Adrenal gland (tissue), 12 donors: ENCODE measurements around the gene EPHB1. TPM values are rescaled to one million over a fixed set of nuclear protein-coding genes. Genes with fewer than 3 reads are reported as not detected.

Experiments used
- DNase-seq, 7 donors: peaks; one replicate each; pipeline ENCODE4 v3.0.0-alpha.2; 2019 to 2020
- H3K27ac ChIP-seq, 5 donors: fragments of 200-600 bp; sonication (generic) in 4 of 5; 1 replicate in 3 of 5; 2 replicates in 2 of 5; pipeline versions ENCODE4 v1.5.1 to v1.8.0; 2016 to 2020; ENCODE audit warnings: mild to moderate bottlenecking in 1 of 5
- H3K27me3 ChIP-seq: fragments of 200-600 bp; 2 replicates; pipeline ENCODE4 v1.8.0; 2021
- H3K36me3 ChIP-seq, 2 donors: fragments of 200-600 bp; replicated peaks in 1 of 2; 1 replicate in 1 of 2; 2 replicates in 1 of 2; pipeline versions ENCODE4 v1.5.1 to v1.8.0; 2018 to 2022
- H3K4me1 ChIP-seq, 2 donors: fragments of 200-600 bp; replicated peaks in 1 of 2; 1 replicate in 1 of 2; 2 replicates in 1 of 2; pipeline versions ENCODE4 v1.5.1 to v1.8.0; 2018 to 2021
- H3K4me3 ChIP-seq, 4 donors: fragments of 200-600 bp; sonication (generic) in 3 of 4; one replicate each; pipeline ENCODE4 v1.5.1; 2016 to 2018
- H3K9me3 ChIP-seq, 3 donors: fragments of 200-600 bp; sonication (generic) in 1 of 3; replicated peaks in 1 of 3; 1 replicate in 2 of 3; 2 replicates in 1 of 3; pipeline versions ENCODE4 v1.5.1 to v1.8.0; 2016 to 2021
- POLR2A ChIP-seq, 2 donors: fragments of 450-650 bp; IDR thresholded peaks; one replicate each; pipeline ENCODE4 v1.6.1; 2017; ENCODE audit warnings: antibody characterized with exemption in 2 of 2, mild to moderate bottlenecking in 2 of 2, moderate library complexity in 1 of 2
- WGBS, 4 donors: extraction: QIAGEN DNeasy Blood & Tissue Kit in 2 of 4; methylation state at CpG; one replicate each; pipeline versions ENCODE4 v1.1.5 to v1.1.7; 2013 to 2017; 5-methylcytosine and 5-hydroxymethylcytosine counted together
- intact Hi-C, 2 donors: fragments of 100-400 bp; cut with DNase I; formaldehyde crosslinking; loops; one replicate each; pipeline versions ENCODE4 v1.14.1 to v1.15.0; 2022 to 2023
- polyA plus RNA-seq, 3 donors: library from polyadenylated mRNA; stranded (reverse); fragments of 200-250 nt in 2 of 3; fragments of 350-450 nt in 1 of 3; fragmentation: Illumina TruSeq in 1 of 3; extraction: RNeasy Lipid Tissue Mini Kit (QIAGEN cat#74804) in 1 of 3; gene quantifications; one replicate each; pipeline ENCODE4 v1.2.3, GENCODE V29; 2013 to 2014
- total RNA-seq, 9 donors: library from RNA; depleted of rRNA in 4 of 9; stranded (reverse); fragments of >200 nt in 4 of 9; fragments of 120-200 nt in 1 of 9; fragmentation: NEBNext Ultra II Directional in 1 of 9; extraction: Animal tissue kit (Norgen Biotek cat#: 25700) in 1 of 9; gene quantifications; one replicate each; pipeline versions ENCODE4 v1.1.0 to v1.2.4, GENCODE V29; 2013 to 2023
- TF ChIP-seq, protein P1 (sequence below), 6 experiments: fragments of 450-650 bp in 4 of 6; fragments of 200-600 bp in 2 of 6; sonication (generic) in 1 of 6; IDR thresholded peaks; 1 replicate in 5 of 6; 2 replicates in 1 of 6; pipeline versions ENCODE4 v1.5.1 to v1.8.0; 2016 to 2021; ENCODE audit warnings: antibody characterized with exemption in 6 of 6, mild to moderate bottlenecking in 2 of 6, moderate library complexity in 1 of 6
- donor health status: healthy with polysubstance abuse.
- donor health status: Bipolar disorder and iron deficiency.
- donor health status: DM: yes; HTN: yes; CAD: no.
- donor health status: DM: no; HTN: no; CAD: no.
- donor health status: DM: no; HTN: no; CAD: no.
- donor health status: DM: yes; HTN: yes; CAD: no.

The EPHB1 gene
- total and polyA plus RNA-seq, 12 donors = 0.10 to 3.4 (median 0.98) TPM

DNA sequence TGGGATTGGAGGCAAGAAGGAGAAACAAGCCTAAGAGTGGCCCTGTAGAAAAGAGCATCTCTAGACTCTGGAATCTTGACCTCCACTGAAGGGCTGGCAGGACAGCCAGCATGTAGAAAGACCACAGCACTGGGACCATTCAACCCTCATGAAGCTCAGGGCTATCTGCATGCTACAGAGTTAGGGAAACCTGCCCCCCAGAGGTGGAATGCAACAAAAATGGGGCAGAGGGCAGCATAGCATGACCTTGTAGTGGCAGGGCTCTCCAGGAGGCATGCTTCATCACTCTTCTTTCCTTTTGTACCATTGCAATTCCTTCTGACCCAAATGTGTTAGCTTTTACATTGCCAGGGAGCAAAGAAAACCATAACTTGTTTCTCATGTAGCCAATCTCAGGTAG is 445.4 kb downstream of the EPHB1 start:
- no peaks in the 10 kb centered on the region for H3K36me3 ChIP-seq
- intact Hi-C loops = no loop called here
- TF ChIP-seq, protein P1, sequence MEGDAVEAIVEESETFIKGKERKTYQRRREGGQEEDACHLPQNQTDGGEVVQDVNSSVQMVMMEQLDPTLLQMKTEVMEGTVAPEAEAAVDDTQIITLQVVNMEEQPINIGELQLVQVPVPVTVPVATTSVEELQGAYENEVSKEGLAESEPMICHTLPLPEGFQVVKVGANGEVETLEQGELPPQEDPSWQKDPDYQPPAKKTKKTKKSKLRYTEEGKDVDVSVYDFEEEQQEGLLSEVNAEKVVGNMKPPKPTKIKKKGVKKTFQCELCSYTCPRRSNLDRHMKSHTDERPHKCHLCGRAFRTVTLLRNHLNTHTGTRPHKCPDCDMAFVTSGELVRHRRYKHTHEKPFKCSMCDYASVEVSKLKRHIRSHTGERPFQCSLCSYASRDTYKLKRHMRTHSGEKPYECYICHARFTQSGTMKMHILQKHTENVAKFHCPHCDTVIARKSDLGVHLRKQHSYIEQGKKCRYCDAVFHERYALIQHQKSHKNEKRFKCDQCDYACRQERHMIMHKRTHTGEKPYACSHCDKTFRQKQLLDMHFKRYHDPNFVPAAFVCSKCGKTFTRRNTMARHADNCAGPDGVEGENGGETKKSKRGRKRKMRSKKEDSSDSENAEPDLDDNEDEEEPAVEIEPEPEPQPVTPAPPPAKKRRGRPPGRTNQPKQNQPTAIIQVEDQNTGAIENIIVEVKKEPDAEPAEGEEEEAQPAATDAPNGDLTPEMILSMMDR (IDR thresholded peaks at IDR 0.05) = no peak
- no peak for TF ChIP-seq POLR2A (IDR thresholded peaks at IDR 0.05)
- H3K9me3 ChIP-seq = no peaks in the 10 kb centered on the region
- no peaks in the 10 kb centered on the region for H3K27me3 ChIP-seq
- H3K4me3 ChIP-seq = no peak overlapping the region
- no peaks in the 10 kb centered on the region for H3K4me1 ChIP-seq
- no peak for DNase-seq
- no peak overlapping the region for H3K27ac ChIP-seq

DNA sequence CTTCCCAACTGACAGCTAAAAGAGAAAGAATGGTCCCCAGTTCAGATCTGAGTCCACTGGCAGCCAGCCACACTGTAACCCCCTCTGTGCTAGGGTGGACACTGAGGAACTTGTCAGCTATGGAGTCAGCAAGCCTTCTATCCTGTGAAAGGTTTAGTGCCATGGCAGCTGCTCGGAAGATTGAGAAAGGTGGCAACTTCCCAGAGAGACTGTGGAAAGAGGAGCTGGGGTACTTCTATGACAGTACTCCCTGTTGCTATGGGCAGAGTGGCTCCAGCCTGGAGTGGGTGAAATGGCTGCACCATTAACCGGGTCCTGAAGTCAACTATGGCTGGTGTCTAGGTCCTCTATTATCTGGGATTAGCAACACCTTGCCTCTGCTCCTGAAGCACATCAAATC is 447.2 kb downstream of the EPHB1 start:
- H3K27ac ChIP-seq = no peak overlapping the region
- no peak for DNase-seq
- intact Hi-C loops = no loop called here
- H3K27me3 ChIP-seq = no peaks in the 10 kb centered on the region
- H3K36me3 ChIP-seq = no peaks in the 10 kb centered on the region
- H3K4me1 ChIP-seq = no peaks in the 10 kb centered on the region
- TF ChIP-seq, protein P1 (IDR thresholded peaks at IDR 0.05) = no peak
- no peak for TF ChIP-seq POLR2A (IDR thresholded peaks at IDR 0.05)
- 57 to 93% (median 88%) methylated on average over 1 to 2 of the region's 2 CpGs for WGBS, 4 donors
- no peak overlapping the region for H3K4me3 ChIP-seq
- no peaks in the 10 kb centered on the region for H3K9me3 ChIP-seq

DNA sequence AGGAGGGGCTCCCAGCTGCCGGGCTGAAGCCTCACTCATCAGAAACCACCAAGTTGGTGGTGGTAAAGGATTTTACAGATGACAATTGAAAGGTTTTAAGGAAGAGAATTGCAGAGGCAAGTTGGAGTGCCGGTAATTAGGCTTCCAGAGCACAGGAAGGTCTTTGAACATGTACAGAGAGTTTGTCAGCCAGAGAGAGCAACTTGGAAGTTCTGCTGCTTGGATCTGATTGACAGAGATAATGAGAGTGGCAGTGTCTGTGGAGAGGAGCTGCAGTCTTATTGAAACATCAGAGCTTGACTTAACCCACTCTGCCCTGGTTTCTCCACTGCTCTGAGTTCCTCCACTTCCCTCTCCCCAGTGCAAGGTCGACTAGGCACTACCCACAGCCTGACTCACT is 448.6 kb downstream of the EPHB1 start:
- Histone ChIP-seq H3K4me1 (no peaks in the 10 kb centered on the region), H3K4me3 (no peak overlapping the region), H3K36me3 (no peaks in the 10 kb centered on the region), H3K27me3 (no peaks in the 10 kb centered on the region), H3K9me3 (no peaks in the 10 kb centered on the region), H3K27ac (no peak overlapping the region)
- WGBS, 4 donors = 57 to 69% (median 64%) methylated on average over 3 of the region's 3 CpGs
- intact Hi-C loops = no loop called here
- DNase-seq = no peak
- TF ChIP-seq POLR2A (IDR thresholded peaks at IDR 0.05) = no peak
- TF ChIP-seq, protein P1 (IDR thresholded peaks at IDR 0.05) = no peak

DNA sequence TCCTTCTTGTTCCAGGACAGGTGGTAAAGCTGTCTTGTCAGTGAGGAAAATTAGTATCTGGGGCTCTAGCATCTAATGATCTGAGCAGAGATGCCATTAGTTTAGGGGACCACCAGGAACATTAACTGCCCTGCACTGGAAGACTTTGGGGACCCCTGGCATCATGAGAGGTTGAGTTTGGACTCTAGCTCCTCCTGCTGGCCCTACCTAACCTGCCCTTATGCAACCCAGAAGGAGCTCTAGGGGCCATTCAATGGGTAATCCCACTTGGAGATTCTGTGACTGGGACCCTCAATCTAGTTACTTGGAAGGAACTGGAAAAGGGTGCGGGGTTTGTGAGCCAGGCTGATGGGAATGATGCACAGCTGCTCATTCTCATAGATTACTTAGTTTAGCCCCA is 451.0 kb downstream of the EPHB1 start:
- no peaks in the 10 kb centered on the region for H3K36me3 ChIP-seq
- intact Hi-C loops = no loop called here
- TF ChIP-seq, protein P1 (IDR thresholded peaks at IDR 0.05) = no peak
- no peak for TF ChIP-seq POLR2A (IDR thresholded peaks at IDR 0.05)
- no peak overlapping the region for H3K4me3 ChIP-seq
- 82 to 100% (median 87%) methylated on average over 1 of the region's 1 CpG; no CpG with 5 or more reads in 1 of the 4 donors for WGBS, 4 donors
- DNase-seq = no peak
- no peaks in the 10 kb centered on the region for H3K27me3 ChIP-seq
- H3K9me3 ChIP-seq = no peaks in the 10 kb centered on the region
- no peak overlapping the region for H3K27ac ChIP-seq
- H3K4me1 ChIP-seq = no peaks in the 10 kb centered on the region
